OCI-LY1 (cell line): ENCODE data around the gene ALDH5A1.

Source experiments
- H2AFZ ChIP-seq: fragments of 200-600 bp; sonication (generic), shearing (Covaris generic); 2 replicates; pipeline ENCODE4 v1.6.0; 2014; ENCODE audit warnings: antibody characterized with exemption, mild to moderate bottlenecking, low read length
- H3F3A ChIP-seq: fragments of 200-600 bp; sonication (generic), shearing (Covaris generic); 2 replicates; pipeline ENCODE4 v1.6.0; 2014; ENCODE audit warnings: mild to moderate bottlenecking, antibody characterized with exemption, low read length, moderate library complexity; ENCODE audit not compliant: insufficient read depth
- H3K27ac ChIP-seq: fragments of 200-600 bp; sonication (generic); 2 replicates; pipeline ENCODE4 v1.5.1; 2014; ENCODE audit warnings: low read length, mixed run types, mild to moderate bottlenecking, low read depth; ENCODE audit not compliant: poor library complexity, severe bottlenecking
- H3K27me3 ChIP-seq: fragments of 200-600 bp; sonication (generic); 2 replicates; pipeline ENCODE4 v1.6.0; 2014; ENCODE audit warnings: antibody characterized with exemption, mild to moderate bottlenecking, low read length, moderate library complexity; ENCODE audit not compliant: insufficient read depth
- H3K36me3 ChIP-seq: fragments of 200-600 bp; sonication (generic); 2 replicates; pipeline ENCODE4 v1.6.1; 2014; ENCODE audit warnings: mild to moderate bottlenecking, antibody characterized with exemption, low read length, moderate library complexity, mixed read lengths; ENCODE audit not compliant: insufficient read depth
- H3K4me1 ChIP-seq: fragments of 200-600 bp; sonication (generic); 2 replicates; pipeline ENCODE4 v1.5.1; 2014; ENCODE audit warnings: mild to moderate bottlenecking, low read length, moderate library complexity; ENCODE audit not compliant: insufficient read depth, severe bottlenecking
- H3K4me2 ChIP-seq: fragments of 200-600 bp; sonication (generic), shearing (Covaris generic); 2 replicates; pipeline ENCODE4 v1.6.1; 2014; ENCODE audit warnings: low read length
- H3K4me3 ChIP-seq: fragments of 200-600 bp; sonication (generic); 2 replicates; pipeline ENCODE4 v1.5.1; 2014; ENCODE audit warnings: low read length, low read depth, mild to moderate bottlenecking, mixed read lengths; ENCODE audit not compliant: poor library complexity, severe bottlenecking
- H3K79me2 ChIP-seq: fragments of 200-600 bp; shearing (Covaris generic); 2 replicates; pipeline ENCODE4 v1.6.1; 2016; ENCODE audit warnings: mixed run types, low read length, mixed read lengths; ENCODE audit not compliant: insufficient read depth
- H3K9ac ChIP-seq: fragments of 200-600 bp; sonication (generic), shearing (Covaris generic); 2 replicates; pipeline ENCODE4 v1.6.1; 2014; ENCODE audit warnings: mild to moderate bottlenecking, low read length, mixed read lengths
- H3K9me2 ChIP-seq: fragments of 200-600 bp; sonication (generic), shearing (Covaris generic); 2 replicates; pipeline ENCODE4 v1.6.1; 2014; ENCODE audit warnings: low read depth, mild to moderate bottlenecking, low read length, mixed read lengths
- H3K9me3 ChIP-seq: fragments of 200-600 bp; shearing (Covaris generic); 2 replicates; pipeline ENCODE4 v1.6.1; 2014; ENCODE audit warnings: low read length, mixed read lengths
- H4K20me1 ChIP-seq: fragments of 200-600 bp; sonication (generic), shearing (Covaris generic); 2 replicates; pipeline ENCODE4 v1.6.0; 2016; ENCODE audit warnings: mild to moderate bottlenecking, low read length; ENCODE audit not compliant: insufficient read depth
- EZH2 ChIP-seq: fragments of 200-600 bp; sonication (generic), shearing (Covaris generic); IDR thresholded peaks from 2 replicates; pipeline ENCODE4 v1.8.0; 2017; ENCODE audit warnings: borderline replicate concordance, mixed run types, mild to moderate bottlenecking, antibody characterized with exemption, low read length, moderate library complexity, mixed read lengths
- TF ChIP-seq, protein P1 (sequence below): fragments of 200-600 bp; sonication (generic), shearing (Covaris generic); IDR thresholded peaks from 2 replicates; pipeline ENCODE4 v1.5.1; 2017; ENCODE audit warnings: mild to moderate bottlenecking, antibody characterized with exemption, low read length, moderate library complexity, mixed read lengths

Gene ALDH5A1

GRCh38 chr6:24522228-24523176, 27.7 kb downstream of the ALDH5A1 start:
- Histone ChIP-seq H3K79me2 (peaks cover 32% of the 10 kb centered on the region), H3K9me2 (no peaks in the 10 kb centered on the region), H3K4me2 (peak overlapping the region; percentile 97), H3F3A (no peaks in the 10 kb centered on the region), H4K20me1 (no peaks in the 10 kb centered on the region), H3K27me3 (no peaks in the 10 kb centered on the region), H3K9ac (peak overlapping the region; percentile 98), H3K4me1 (peaks cover 68% of the 10 kb centered on the region), H3K9me3 (no peaks in the 10 kb centered on the region), H2AFZ (no peak overlapping the region), H3K4me3 (peak overlapping the region; percentile 93), H3K36me3 (peaks cover 26% of the 10 kb centered on the region), H3K27ac (peak overlapping the region; percentile 99)
- TF ChIP-seq EZH2 = no peak
- TF ChIP-seq, protein P1, sequence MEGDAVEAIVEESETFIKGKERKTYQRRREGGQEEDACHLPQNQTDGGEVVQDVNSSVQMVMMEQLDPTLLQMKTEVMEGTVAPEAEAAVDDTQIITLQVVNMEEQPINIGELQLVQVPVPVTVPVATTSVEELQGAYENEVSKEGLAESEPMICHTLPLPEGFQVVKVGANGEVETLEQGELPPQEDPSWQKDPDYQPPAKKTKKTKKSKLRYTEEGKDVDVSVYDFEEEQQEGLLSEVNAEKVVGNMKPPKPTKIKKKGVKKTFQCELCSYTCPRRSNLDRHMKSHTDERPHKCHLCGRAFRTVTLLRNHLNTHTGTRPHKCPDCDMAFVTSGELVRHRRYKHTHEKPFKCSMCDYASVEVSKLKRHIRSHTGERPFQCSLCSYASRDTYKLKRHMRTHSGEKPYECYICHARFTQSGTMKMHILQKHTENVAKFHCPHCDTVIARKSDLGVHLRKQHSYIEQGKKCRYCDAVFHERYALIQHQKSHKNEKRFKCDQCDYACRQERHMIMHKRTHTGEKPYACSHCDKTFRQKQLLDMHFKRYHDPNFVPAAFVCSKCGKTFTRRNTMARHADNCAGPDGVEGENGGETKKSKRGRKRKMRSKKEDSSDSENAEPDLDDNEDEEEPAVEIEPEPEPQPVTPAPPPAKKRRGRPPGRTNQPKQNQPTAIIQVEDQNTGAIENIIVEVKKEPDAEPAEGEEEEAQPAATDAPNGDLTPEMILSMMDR = no peak

DNA sequence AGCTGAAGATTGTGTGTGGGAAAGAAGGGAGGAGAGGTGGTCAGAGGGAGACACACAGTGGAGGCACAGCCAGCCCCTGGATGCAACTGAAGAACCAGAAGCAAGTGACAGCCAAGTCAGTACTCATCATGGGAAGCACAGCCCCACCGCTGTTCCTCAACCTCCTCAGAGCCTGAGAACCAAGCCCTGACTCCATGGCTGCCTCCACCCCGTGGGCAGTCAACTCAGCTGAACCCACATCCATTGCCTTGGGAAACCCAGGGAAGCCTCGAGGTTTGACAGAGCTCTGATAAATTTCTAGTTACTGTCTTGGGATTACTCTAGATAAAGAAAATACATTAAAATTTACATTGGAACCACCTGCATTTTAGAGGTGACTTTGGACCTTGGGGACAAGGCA, 29.6 kb downstream of the ALDH5A1 start:
- H3K4me3 ChIP-seq = peak overlapping the region; percentile 93
- H3K4me1 ChIP-seq = peaks cover 55% of the 10 kb centered on the region
- peaks cover 44% of the 10 kb centered on the region for H3K36me3 ChIP-seq
- H3K27ac ChIP-seq = peak overlapping the region; percentile 99
- no peaks in the 10 kb centered on the region for H3K9me3 ChIP-seq
- H2AFZ ChIP-seq = no peak overlapping the region
- no peaks in the 10 kb centered on the region for H3K9me2 ChIP-seq
- H3K27me3 ChIP-seq = no peaks in the 10 kb centered on the region
- H3F3A ChIP-seq = no peaks in the 10 kb centered on the region
- H4K20me1 ChIP-seq = no peaks in the 10 kb centered on the region
- TF ChIP-seq EZH2 = no peak
- TF ChIP-seq, protein P1 = no peak
- peaks cover 32% of the 10 kb centered on the region for H3K79me2 ChIP-seq
- peak overlapping the region; percentile 97 for H3K4me2 ChIP-seq
- peak overlapping the region; percentile 98 for H3K9ac ChIP-seq

GRCh38 chr6:24524805-24525204, 30.0 kb downstream of the ALDH5A1 start:
- Histone ChIP-seq H3K27me3 (no peaks in the 10 kb centered on the region), H3F3A (no peaks in the 10 kb centered on the region), H2AFZ (no peak overlapping the region), H3K4me2 (peak overlapping the region; percentile 97), H3K27ac (peak overlapping the region; percentile 99), H3K36me3 (peaks cover 48% of the 10 kb centered on the region), H3K79me2 (peaks cover 32% of the 10 kb centered on the region), H3K9ac (peak overlapping the region; percentile 98), H3K4me3 (peak overlapping the region; percentile 93), H3K9me3 (no peaks in the 10 kb centered on the region), H3K9me2 (no peaks in the 10 kb centered on the region), H4K20me1 (no peaks in the 10 kb centered on the region), H3K4me1 (peaks cover 55% of the 10 kb centered on the region)
- TF ChIP-seq EZH2 = no peak
- TF ChIP-seq, protein P1 = peak; percentile 73
